Epithelial cell of proximal tubule (primary cell): ENCODE data around the gene CIP2A. TPM values are rescaled to one million over a fixed set of nuclear protein-coding genes. Genes with fewer than 3 reads are reported as not detected.
A peak's percentile ranks its signal among the peaks of the same experiment; 100 is the strongest.

Experiments used
- DNase-seq: peaks from one replicate; pipeline ENCODE4 v3.0.0-alpha.2; 2011; ENCODE audit warnings: low read depth
- H3K4me3 ChIP-seq: 2 replicates; pipeline ENCODE4 v1.5.1; 2011; ENCODE audit warnings: low read depth, mild to moderate bottlenecking, low read length
- CTCF ChIP-seq: conservative IDR thresholded peaks from 2 replicates; pipeline ENCODE4 v1.5.1; 2012; ENCODE audit warnings: low read depth, mild to moderate bottlenecking, low read length
- total RNA-seq: library from RNA; depleted of rRNA; stranded (reverse); fragments of >200 nt; gene quantifications from 2 replicates; pipeline ENCODE4 v1.2.3, GENCODE V29; 2015

Gene CIP2A
- total RNA-seq, 1 donor from 2014 or later = 72.9 TPM

GRCh38 chr3:108516881-108517280 is 72.4 kb downstream of the CIP2A start:
- H3K4me3 ChIP-seq = no peak overlapping the region
- DNase-seq = no peak
- no peak for TF ChIP-seq CTCF

GRCh38 chr3:108513961-108514360 is 75.3 kb downstream of the CIP2A start:
- TF ChIP-seq CTCF = no peak
- peak; percentile 31 for DNase-seq

GRCh38 chr3:108512671-108513070 is 76.6 kb downstream of the CIP2A start:
- H3K4me3 ChIP-seq = no peak overlapping the region
- TF ChIP-seq CTCF = no peak
- DNase-seq = no peak

More at GRCh38 chr3:108513961-108514360, 75.3 kb downstream of the CIP2A start:
- H3K4me3 ChIP-seq = no peak overlapping the region

- TF ChIP-seq CTCF = no peak
- DNase-seq = no peak
- no peak overlapping the region for H3K4me3 ChIP-seq
Observed at GRCh38 chr3:108511490-108511889, 77.7 kb downstream of the CIP2A start.

- DNase-seq = no peak
- TF ChIP-seq CTCF = no peak
- H3K4me3 ChIP-seq = no peak overlapping the region
Observed at GRCh38 chr3:108511055-108511454, 78.2 kb downstream of the CIP2A start.

GRCh38 chr3:108510496-108510895 is 78.7 kb downstream of the CIP2A start, which contains the start of gene MYH15:
TSS of gene MYH15 (minus strand) at chr3:108510596. CDS start at chr3:108510530, 66 bp downstream.
- no peak within 1 kb of the TSS for H3K4me3 ChIP-seq
- no peak for TF ChIP-seq CTCF

GRCh38 chr3:108509871-108510270 is 79.4 kb downstream of the CIP2A start:
- no peak for DNase-seq
- no peak for TF ChIP-seq CTCF
- H3K4me3 ChIP-seq = no peak overlapping the region

More at GRCh38 chr3:108510496-108510895, 78.7 kb downstream of the CIP2A start, which contains the start of gene MYH15:
- no peak for DNase-seq
